ENCODE measurements around the gene CSRP2.
A peak's percentile ranks its signal among the peaks of the same experiment; 100 is the strongest.

Gene CSRP2

DNA sequence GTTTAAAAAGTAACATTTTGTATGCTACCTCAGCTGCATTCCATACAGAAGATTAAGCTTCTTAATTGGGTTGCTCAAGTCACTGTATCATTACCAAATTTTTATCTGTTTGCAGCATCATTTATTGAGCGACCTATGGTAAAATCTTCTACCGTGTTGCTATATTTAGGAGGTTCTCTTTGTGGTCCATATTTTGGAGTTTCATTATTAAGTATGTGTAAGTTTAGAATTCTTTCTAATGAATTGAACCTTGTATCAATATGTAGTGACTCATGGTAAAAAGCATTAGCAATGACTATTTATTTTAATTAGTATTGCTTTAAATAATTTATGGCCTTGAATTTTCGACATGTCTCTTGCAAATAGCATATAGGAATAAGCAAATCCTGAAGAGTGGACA, 42.2 kb downstream of the CSRP2 start:
- TF ChIP-seq, protein P1, sequence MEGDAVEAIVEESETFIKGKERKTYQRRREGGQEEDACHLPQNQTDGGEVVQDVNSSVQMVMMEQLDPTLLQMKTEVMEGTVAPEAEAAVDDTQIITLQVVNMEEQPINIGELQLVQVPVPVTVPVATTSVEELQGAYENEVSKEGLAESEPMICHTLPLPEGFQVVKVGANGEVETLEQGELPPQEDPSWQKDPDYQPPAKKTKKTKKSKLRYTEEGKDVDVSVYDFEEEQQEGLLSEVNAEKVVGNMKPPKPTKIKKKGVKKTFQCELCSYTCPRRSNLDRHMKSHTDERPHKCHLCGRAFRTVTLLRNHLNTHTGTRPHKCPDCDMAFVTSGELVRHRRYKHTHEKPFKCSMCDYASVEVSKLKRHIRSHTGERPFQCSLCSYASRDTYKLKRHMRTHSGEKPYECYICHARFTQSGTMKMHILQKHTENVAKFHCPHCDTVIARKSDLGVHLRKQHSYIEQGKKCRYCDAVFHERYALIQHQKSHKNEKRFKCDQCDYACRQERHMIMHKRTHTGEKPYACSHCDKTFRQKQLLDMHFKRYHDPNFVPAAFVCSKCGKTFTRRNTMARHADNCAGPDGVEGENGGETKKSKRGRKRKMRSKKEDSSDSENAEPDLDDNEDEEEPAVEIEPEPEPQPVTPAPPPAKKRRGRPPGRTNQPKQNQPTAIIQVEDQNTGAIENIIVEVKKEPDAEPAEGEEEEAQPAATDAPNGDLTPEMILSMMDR (conservative IDR thresholded peaks at IDR 0.05): no peak
- no peak overlapping the region for H3K27ac ChIP-seq

DNA sequence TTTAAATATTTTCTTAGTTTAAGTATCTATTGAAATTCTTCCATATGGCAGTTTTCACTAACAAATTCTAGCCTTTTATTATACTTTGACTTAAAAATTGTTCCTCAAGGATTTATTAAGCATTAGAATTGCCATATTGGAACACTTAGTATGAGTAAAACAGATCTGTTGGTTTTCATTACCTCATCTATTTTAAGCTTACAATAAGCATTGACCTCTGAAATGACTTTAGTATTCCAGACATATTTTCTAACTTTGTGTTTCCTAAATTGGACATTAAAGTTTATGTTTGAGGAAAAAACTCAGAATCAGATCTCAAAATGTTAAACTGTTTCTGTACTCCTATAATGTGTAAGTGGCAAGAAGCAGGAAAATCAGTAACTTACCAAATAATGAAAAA, 48.4 kb downstream of the CSRP2 start:
- TF ChIP-seq, protein P1 (conservative IDR thresholded peaks at IDR 0.05): no peak
- no peak overlapping the region for H3K27ac ChIP-seq

DNA sequence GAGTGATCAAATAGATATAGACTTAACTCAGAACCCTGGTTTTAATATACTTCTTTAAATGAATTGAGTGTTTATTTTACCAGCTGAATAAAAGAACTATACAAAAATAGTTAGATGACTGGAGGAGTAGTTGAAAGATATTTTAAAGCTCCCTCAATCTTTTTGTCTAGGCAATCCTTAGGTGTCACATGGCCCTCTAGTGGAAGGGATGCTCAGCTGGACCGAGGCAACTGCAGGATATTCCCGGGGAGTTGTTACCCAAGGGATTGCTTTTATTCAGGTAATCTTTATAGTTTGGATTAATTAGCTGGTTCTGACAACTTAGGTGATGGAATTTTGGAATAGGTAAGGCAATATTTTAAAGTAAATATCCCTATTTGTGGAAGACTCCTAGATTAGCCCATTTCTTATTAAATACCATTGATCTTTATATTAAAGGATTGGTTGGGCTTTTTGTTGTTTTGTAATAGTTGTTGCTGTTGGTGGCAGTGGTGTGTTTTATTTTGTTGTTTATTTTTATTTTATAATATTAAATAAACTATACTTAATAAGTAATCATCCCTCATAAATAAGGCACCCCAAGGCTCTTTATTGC, 57.8 kb downstream of the CSRP2 start:
- no peak overlapping the region for H3K27ac ChIP-seq
- TF ChIP-seq, protein P1 (conservative IDR thresholded peaks at IDR 0.05): peak; percentile 91

DNA sequence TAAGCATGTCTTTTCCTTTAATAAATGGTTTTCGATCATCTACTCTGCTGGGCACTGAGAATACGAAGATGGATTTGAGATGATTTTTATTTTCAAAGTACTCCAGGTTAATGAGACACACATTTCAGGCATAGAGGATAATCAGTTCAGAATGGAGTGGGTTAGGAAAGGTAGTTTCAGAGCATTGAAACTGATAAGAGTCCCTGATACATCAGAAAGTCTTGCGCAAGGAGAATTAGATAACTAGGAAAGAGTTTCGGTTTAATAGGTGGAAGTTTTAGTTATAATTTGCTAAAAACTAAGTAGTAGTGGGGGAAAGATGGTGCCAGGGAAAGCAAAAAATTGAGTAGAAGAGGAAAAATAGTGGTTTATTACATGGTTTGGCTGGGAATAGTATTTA, 64.8 kb downstream of the CSRP2 start:
- no peak overlapping the region for H3K27ac ChIP-seq
- TF ChIP-seq, protein P1 (conservative IDR thresholded peaks at IDR 0.05): no peak

DNA sequence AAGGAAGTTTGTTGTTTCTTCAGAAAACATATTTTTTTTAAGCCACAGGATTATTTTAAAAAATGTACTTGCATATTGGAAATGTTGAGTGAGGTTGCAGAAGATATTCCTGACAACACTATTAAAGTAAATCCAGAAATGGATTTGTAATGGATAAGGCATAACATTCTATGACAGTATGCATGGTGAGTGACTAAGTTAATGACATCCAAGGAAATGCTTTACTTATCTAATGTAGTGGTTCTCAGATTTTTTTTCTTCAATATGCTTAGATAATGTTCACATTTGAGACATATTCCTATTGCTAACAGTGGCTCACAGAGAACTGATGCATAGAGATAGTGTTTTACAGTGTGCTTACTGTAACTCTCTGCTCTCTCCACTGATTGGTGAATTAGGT, 65.6 kb downstream of the CSRP2 start:
- TF ChIP-seq, protein P1 (conservative IDR thresholded peaks at IDR 0.05): no peak

DNA sequence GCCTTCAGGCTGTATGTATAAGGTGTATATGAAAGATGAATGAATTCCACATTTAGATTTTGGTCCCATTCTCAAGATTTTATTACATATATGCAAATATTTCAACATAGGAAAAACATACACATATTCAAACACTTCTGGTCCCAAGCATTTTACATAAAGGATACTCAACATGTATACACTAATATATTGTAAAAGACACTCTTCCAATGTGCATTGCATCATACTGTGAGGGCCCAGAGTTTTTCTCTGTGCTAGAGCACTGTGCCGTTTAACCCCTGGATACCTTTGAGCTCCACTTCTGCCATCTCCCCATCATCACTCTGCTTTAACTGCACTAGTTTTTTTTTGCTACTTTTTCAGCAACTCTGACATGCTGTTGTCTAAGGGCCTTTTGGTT, 66.8 kb downstream of the CSRP2 start:
- H3K27ac ChIP-seq: no peak overlapping the region
- TF ChIP-seq, protein P1 (conservative IDR thresholded peaks at IDR 0.05): no peak

More for the DNA sequence above, 65.6 kb downstream of the CSRP2 start:
- H3K27ac ChIP-seq: no peak overlapping the region

DNA sequence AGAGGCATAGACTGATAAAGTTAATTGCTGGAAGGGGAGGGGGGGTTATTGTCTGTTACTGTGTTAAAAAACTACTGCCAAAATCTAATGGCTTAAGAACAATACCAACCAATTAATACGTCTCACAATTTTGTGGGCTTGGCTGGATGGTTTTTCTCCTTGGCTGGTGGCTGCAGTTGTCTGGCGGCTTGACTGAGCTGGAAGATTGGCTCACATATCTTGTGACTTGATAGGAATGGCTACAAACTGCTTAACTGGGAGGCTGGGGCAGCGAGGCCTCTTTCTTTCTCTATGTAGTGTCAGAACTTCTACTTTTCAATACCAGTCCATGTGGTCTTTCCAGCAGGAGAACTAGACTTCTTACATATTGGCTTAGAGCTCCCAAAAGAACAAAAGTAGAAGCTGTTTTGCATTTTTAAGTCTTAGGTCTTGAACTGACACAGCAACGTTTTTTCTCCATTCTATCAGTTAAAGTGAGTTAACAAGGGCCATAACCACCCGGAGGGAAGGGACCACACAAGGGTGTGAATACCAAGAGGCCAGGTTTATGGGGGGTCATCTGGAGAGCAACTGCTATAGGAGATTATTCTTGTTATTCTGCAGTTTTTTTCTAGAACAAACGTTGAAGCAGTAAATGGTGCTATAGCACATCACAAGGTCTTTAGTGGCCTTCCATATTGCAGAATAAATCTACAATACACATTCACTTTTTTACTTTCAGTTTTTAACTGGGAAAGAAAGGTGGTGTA, 68.0 kb downstream of the CSRP2 start:
- TF ChIP-seq, protein P1 (conservative IDR thresholded peaks at IDR 0.05): no peak
- no peak overlapping the region for H3K27ac ChIP-seq
